ENCODE measurements around the gene HS3ST2.

DNA sequence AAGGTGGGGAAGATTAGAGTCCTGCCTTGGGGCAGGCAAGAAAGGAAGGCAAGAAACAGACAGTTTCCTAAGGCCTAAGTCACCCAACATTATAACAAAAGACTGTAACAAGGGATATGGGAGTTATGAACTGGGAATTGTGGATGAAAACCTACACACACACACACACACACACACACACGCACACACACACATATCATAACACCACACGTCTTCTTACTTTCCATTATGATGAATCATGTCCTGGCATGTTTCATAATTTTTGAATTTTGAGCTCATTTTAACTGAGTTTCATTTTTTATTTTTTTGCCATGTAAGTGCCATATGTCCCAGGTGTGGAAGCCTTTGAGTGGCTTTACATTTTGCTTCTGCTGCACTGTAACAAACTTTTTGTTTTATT, 29.9 kb downstream of the HS3ST2 start:
- TF ChIP-seq POLR2A (IDR thresholded peaks at IDR 0.05) = no peak
- TF ChIP-seq, protein P1, sequence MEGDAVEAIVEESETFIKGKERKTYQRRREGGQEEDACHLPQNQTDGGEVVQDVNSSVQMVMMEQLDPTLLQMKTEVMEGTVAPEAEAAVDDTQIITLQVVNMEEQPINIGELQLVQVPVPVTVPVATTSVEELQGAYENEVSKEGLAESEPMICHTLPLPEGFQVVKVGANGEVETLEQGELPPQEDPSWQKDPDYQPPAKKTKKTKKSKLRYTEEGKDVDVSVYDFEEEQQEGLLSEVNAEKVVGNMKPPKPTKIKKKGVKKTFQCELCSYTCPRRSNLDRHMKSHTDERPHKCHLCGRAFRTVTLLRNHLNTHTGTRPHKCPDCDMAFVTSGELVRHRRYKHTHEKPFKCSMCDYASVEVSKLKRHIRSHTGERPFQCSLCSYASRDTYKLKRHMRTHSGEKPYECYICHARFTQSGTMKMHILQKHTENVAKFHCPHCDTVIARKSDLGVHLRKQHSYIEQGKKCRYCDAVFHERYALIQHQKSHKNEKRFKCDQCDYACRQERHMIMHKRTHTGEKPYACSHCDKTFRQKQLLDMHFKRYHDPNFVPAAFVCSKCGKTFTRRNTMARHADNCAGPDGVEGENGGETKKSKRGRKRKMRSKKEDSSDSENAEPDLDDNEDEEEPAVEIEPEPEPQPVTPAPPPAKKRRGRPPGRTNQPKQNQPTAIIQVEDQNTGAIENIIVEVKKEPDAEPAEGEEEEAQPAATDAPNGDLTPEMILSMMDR (IDR thresholded peaks at IDR 0.05) = no peak

Measured in body of pancreas (tissue), 4 donors.